Mesenchymal stem cell (in vitro differentiated cells and primary cell): Measurements from ENCODE around the gene IL27RA.
A peak's percentile ranks its signal among the peaks of the same experiment; 100 is the strongest.

Experiments
- DNase-seq: peaks from one replicate; pipeline ENCODE4 v3.0.0-alpha.2; 2013
- H2AFZ ChIP-seq: one replicate; pipeline ENCODE4 v1.6.1; 2013; ENCODE audit warnings: low read depth, mild to moderate bottlenecking, control low read depth, inconsistent platforms, low read length, moderate library complexity
- H2AK5ac ChIP-seq: 2 replicates; pipeline ENCODE4 v1.6.1; 2013; ENCODE audit warnings: low read length, moderate library complexity, mild to moderate bottlenecking, inconsistent platforms; ENCODE audit not compliant: severe bottlenecking
- H2BK120ac ChIP-seq: one replicate; pipeline ENCODE4 v1.6.1; 2013; ENCODE audit warnings: low read depth, mild to moderate bottlenecking, inconsistent platforms, low read length, moderate library complexity
- H2BK12ac ChIP-seq, 2 experiments: one replicate each; pipeline ENCODE4 v1.6.1; 2013; ENCODE audit warnings: inconsistent platforms in 2 of 2, low read length in 2 of 2, mild to moderate bottlenecking in 2 of 2, moderate library complexity in 2 of 2, control low read depth in 1 of 2
- H2BK15ac ChIP-seq: one replicate; pipeline ENCODE4 v1.6.1; 2013; ENCODE audit warnings: mild to moderate bottlenecking, low read depth, inconsistent platforms; ENCODE audit not compliant: poor library complexity, severe bottlenecking
- H2BK5ac ChIP-seq: 2 replicates; pipeline ENCODE4 v1.6.1; 2013; ENCODE audit warnings: low read depth, mild to moderate bottlenecking, low read length, control low read depth, inconsistent platforms; ENCODE audit not compliant: poor library complexity, severe bottlenecking
- H3K14ac ChIP-seq, 2 experiments: one replicate each; pipeline ENCODE4 v1.6.1; 2013; ENCODE audit warnings: inconsistent platforms in 2 of 2, low read length in 2 of 2, control low read depth in 1 of 2, mild to moderate bottlenecking in 1 of 2, moderate library complexity in 1 of 2
- H3K18ac ChIP-seq, 2 experiments: one replicate each; pipeline ENCODE4 v1.6.1; 2013; ENCODE audit warnings: inconsistent platforms in 2 of 2, low read length in 2 of 2, control low read depth in 1 of 2, low read depth in 1 of 2, mild to moderate bottlenecking in 1 of 2
- H3K23ac ChIP-seq, 2 experiments: one replicate each; pipeline ENCODE4 v1.6.1; 2013; ENCODE audit warnings: inconsistent platforms in 2 of 2, low read length in 2 of 2, mild to moderate bottlenecking in 2 of 2, moderate library complexity in 2 of 2, control low read depth in 1 of 2
- H3K27ac ChIP-seq: 2 replicates; pipeline ENCODE4 v1.5.1; 2013; ENCODE audit warnings: mild to moderate bottlenecking, moderate library complexity, low read length, control low read depth, inconsistent platforms; ENCODE audit not compliant: poor library complexity, severe bottlenecking
- H3K27me3 ChIP-seq, 2 experiments: 2 replicates each; pipeline versions ENCODE4 v1.6.1 to v1.7.0; 2013; ENCODE audit warnings: low read length in 2 of 2, mild to moderate bottlenecking in 2 of 2, moderate library complexity in 2 of 2, control low read depth in 1 of 2, inconsistent platforms in 1 of 2; ENCODE audit not compliant: control insufficient read depth in 1 of 2, insufficient read depth in 1 of 2
- H3K36me3 ChIP-seq, 2 experiments: 2 replicates each; pipeline versions ENCODE4 v1.6.1 to v1.7.0; 2013; ENCODE audit warnings: low read length in 2 of 2, control low read depth in 1 of 2, inconsistent platforms in 1 of 2, low read depth in 1 of 2, mild to moderate bottlenecking in 1 of 2; ENCODE audit not compliant: insufficient read depth in 2 of 2, control insufficient read depth in 1 of 2
- H3K4ac ChIP-seq, 2 experiments: one replicate each; pipeline ENCODE4 v1.6.1; 2013; ENCODE audit warnings: inconsistent platforms in 2 of 2, low read length in 2 of 2, mild to moderate bottlenecking in 2 of 2, moderate library complexity in 2 of 2, control low read depth in 1 of 2, low read depth in 1 of 2
- H3K4me1 ChIP-seq: 2 replicates; pipeline ENCODE4 v1.6.1; 2013; ENCODE audit warnings: low read depth, low read length, control low read depth; ENCODE audit not compliant: control insufficient read depth, insufficient read depth
- H3K4me2 ChIP-seq: 2 replicates; pipeline ENCODE4 v1.6.1; 2013; ENCODE audit warnings: low read length, mild to moderate bottlenecking, inconsistent platforms; ENCODE audit not compliant: poor library complexity, severe bottlenecking
- H3K4me3 ChIP-seq, 2 experiments: 2 replicates each; pipeline versions ENCODE4 v1.5.1 to v1.7.0; 2013; ENCODE audit warnings: low read length in 2 of 2, mild to moderate bottlenecking in 2 of 2, control low read depth in 1 of 2, low read depth in 1 of 2; ENCODE audit not compliant: insufficient read depth in 1 of 2
- H3K79me1 ChIP-seq: replicated peaks from 2 replicates; pipeline ENCODE4 v1.6.1; 2013; ENCODE audit warnings: mild to moderate bottlenecking, control low read depth, low read length, inconsistent platforms; ENCODE audit not compliant: poor library complexity, severe bottlenecking
- H3K9ac ChIP-seq: 2 replicates; pipeline ENCODE4 v1.7.0; 2013; ENCODE audit warnings: mild to moderate bottlenecking, low read length, moderate library complexity
- H3K9me3 ChIP-seq: 2 replicates; pipeline ENCODE4 v1.7.0; 2013; ENCODE audit warnings: mild to moderate bottlenecking, low read length; ENCODE audit not compliant: control insufficient read depth
- H4K8ac ChIP-seq: one replicate; pipeline ENCODE4 v1.6.1; 2013; ENCODE audit warnings: inconsistent platforms, mild to moderate bottlenecking, low read length, moderate library complexity
- H4K91ac ChIP-seq: one replicate; pipeline ENCODE4 v1.6.1; 2013; ENCODE audit warnings: mild to moderate bottlenecking, low read length, inconsistent platforms
- WGBS: methylation state at CpG from one replicate; pipeline ENCODE4 v1.1.7; 2013; ENCODE audit warnings: mixed read lengths; 5-methylcytosine and 5-hydroxymethylcytosine counted together

IL27RA gene

GRCh38 chr19:14006766-14007562, 24.6 kb upstream of the IL27RA start:
- peak overlapping the region; percentile 77 for H2BK120ac ChIP-seq
- peaks cover 9% of the 10 kb centered on the region for H3K4me1 ChIP-seq
- H4K91ac ChIP-seq = peak overlapping the region; percentile 74
- H3K23ac ChIP-seq = no peak overlapping the region
- no peak overlapping the region for H2BK12ac ChIP-seq
- peak overlapping the region; percentile 90 to 92 for H3K18ac ChIP-seq
- 4% methylated on average over 50 of the region's 56 CpGs for WGBS
- H2BK15ac ChIP-seq = peak overlapping the region; percentile 95
- H3K4ac ChIP-seq = peak overlapping the region; percentile 69 to 86
- peak overlapping the region; percentile 94 for H3K27ac ChIP-seq
- peak overlapping the region; percentile 92 for H3K9ac ChIP-seq
- no peaks in the 10 kb centered on the region for H3K9me3 ChIP-seq
- H3K27me3 ChIP-seq = no peaks in the 10 kb centered on the region
- H3K14ac ChIP-seq = peak overlapping the region in 1 of 2 experiments; percentile 73
- peak overlapping the region; percentile 72 for H3K4me2 ChIP-seq
- peak overlapping the region; percentile 88 for H4K8ac ChIP-seq
- H2BK5ac ChIP-seq = peak overlapping the region; percentile 89
- DNase-seq = no peak
- H3K79me1 ChIP-seq = no peaks in the 10 kb centered on the region
- H3K4me3 ChIP-seq = peak overlapping the region; percentile 79 to 84
- H2AFZ ChIP-seq = peak overlapping the region; percentile 85
- no peaks in the 10 kb centered on the region for H3K36me3 ChIP-seq
- no peak overlapping the region for H2AK5ac ChIP-seq

GRCh38 chr19:14012378-14012915, 19.1 kb upstream of the IL27RA start:
- Histone ChIP-seq H2AK5ac (no peak overlapping the region), H3K79me1 (no peaks in the 10 kb centered on the region), H3K4ac (no peak overlapping the region), H4K8ac (no peak overlapping the region), H2AFZ (no peak overlapping the region), H3K4me1 (no peaks in the 10 kb centered on the region), H3K27me3 (no peaks in the 10 kb centered on the region), H3K14ac (no peak overlapping the region), H2BK12ac (no peak overlapping the region), H3K9ac (no peak overlapping the region), H3K9me3 (no peaks in the 10 kb centered on the region), H3K36me3 (no peaks in the 10 kb centered on the region), H2BK120ac (no peak overlapping the region), H3K23ac (no peak overlapping the region), H3K27ac (no peak overlapping the region), H3K4me2 (no peak overlapping the region), H3K18ac (no peak overlapping the region), H3K4me3 (no peak overlapping the region), H4K91ac (no peak overlapping the region), H2BK15ac (no peak overlapping the region), H2BK5ac (no peak overlapping the region)
- DNase-seq = no peak
- WGBS = 95% methylated on average over 2 of the region's 2 CpGs

GRCh38 chr19:14015524-14016035, 16.0 kb upstream of the IL27RA start:
- no peak overlapping the region for H2BK120ac ChIP-seq

GRCh38 chr19:14019100-14019499, 12.5 kb upstream of the IL27RA start:
- H3K27ac ChIP-seq = no peak overlapping the region
- H3K4ac ChIP-seq = no peak overlapping the region
- H3K4me1 ChIP-seq = no peaks in the 10 kb centered on the region
- H2AK5ac ChIP-seq = no peak overlapping the region
- H3K9me3 ChIP-seq = no peaks in the 10 kb centered on the region
- no peak overlapping the region for H3K9ac ChIP-seq
- H3K36me3 ChIP-seq = no peaks in the 10 kb centered on the region
- no peak overlapping the region for H3K14ac ChIP-seq
- no peak overlapping the region for H2BK120ac ChIP-seq
- no peaks in the 10 kb centered on the region for H3K79me1 ChIP-seq
- H3K4me3 ChIP-seq = no peak overlapping the region
- no peak overlapping the region for H2BK15ac ChIP-seq
- H3K23ac ChIP-seq = no peak overlapping the region
- DNase-seq = no peak
- H3K27me3 ChIP-seq = no peaks in the 10 kb centered on the region
- no peak overlapping the region for H4K91ac ChIP-seq
- no peak overlapping the region for H3K18ac ChIP-seq
- no peak overlapping the region for H2BK5ac ChIP-seq
- 98% methylated on average over 5 of the region's 6 CpGs for WGBS
- H2BK12ac ChIP-seq = no peak overlapping the region
- H4K8ac ChIP-seq = no peak overlapping the region
- no peak overlapping the region for H3K4me2 ChIP-seq
- H2AFZ ChIP-seq = no peak overlapping the region

More at GRCh38 chr19:14015524-14016035, 16.0 kb upstream of the IL27RA start:
- H3K36me3 ChIP-seq = no peaks in the 10 kb centered on the region
- H3K4me2 ChIP-seq = no peak overlapping the region
- no peak overlapping the region for H2BK12ac ChIP-seq
- no peak overlapping the region for H3K27ac ChIP-seq
- no peak overlapping the region for H3K4me3 ChIP-seq
- no peaks in the 10 kb centered on the region for H3K79me1 ChIP-seq
- WGBS = 89% methylated on average over 8 of the region's 8 CpGs
- H3K23ac ChIP-seq = no peak overlapping the region
- no peak overlapping the region for H3K14ac ChIP-seq
- no peak overlapping the region for H2AK5ac ChIP-seq
- no peak overlapping the region for H4K91ac ChIP-seq
- H3K9me3 ChIP-seq = no peaks in the 10 kb centered on the region
- DNase-seq = no peak
- H3K4me1 ChIP-seq = no peaks in the 10 kb centered on the region
- H2AFZ ChIP-seq = no peak overlapping the region
- no peak overlapping the region for H2BK15ac ChIP-seq
- H3K9ac ChIP-seq = no peak overlapping the region
- no peak overlapping the region for H3K4ac ChIP-seq
- H3K27me3 ChIP-seq = no peaks in the 10 kb centered on the region
- H4K8ac ChIP-seq = no peak overlapping the region
- no peak overlapping the region for H3K18ac ChIP-seq
- no peak overlapping the region for H2BK5ac ChIP-seq
